ENCODE measurements around the gene MICU1.

GRCh38 chr10:72509941-72510340 lies 115.9 kb downstream of the MICU1 start:
- TF ChIP-seq, protein P1, sequence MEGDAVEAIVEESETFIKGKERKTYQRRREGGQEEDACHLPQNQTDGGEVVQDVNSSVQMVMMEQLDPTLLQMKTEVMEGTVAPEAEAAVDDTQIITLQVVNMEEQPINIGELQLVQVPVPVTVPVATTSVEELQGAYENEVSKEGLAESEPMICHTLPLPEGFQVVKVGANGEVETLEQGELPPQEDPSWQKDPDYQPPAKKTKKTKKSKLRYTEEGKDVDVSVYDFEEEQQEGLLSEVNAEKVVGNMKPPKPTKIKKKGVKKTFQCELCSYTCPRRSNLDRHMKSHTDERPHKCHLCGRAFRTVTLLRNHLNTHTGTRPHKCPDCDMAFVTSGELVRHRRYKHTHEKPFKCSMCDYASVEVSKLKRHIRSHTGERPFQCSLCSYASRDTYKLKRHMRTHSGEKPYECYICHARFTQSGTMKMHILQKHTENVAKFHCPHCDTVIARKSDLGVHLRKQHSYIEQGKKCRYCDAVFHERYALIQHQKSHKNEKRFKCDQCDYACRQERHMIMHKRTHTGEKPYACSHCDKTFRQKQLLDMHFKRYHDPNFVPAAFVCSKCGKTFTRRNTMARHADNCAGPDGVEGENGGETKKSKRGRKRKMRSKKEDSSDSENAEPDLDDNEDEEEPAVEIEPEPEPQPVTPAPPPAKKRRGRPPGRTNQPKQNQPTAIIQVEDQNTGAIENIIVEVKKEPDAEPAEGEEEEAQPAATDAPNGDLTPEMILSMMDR (IDR thresholded peaks at IDR 0.05) = no peak
- TF ChIP-seq POLR2A (IDR thresholded peaks at IDR 0.05) = no peak
